Activated naive CD8-positive, alpha-beta T cell treated with anti-CD3 and anti-CD28 coated beads, Interleukin-2, amount 10 ng/mL, durations not matched to agents 7 days and 5 days (primary cell): Measurements from ENCODE around the gene TTC33. TPM values are rescaled to one million over a fixed set of nuclear protein-coding genes. Genes with fewer than 3 reads are reported as not detected.

ENCODE experiments used
- ATAC-seq: fragments of 150-1000 bp; cut with Tn5 transposase; one replicate; pipeline ENCODE4 v1.10.0; 2021; ENCODE audit warnings: low read depth, moderate library complexity
- POLR2A ChIA-PET: fragments of 350-600 bp; sonication (Branson Sonifier 250); formaldehyde crosslinking; loops from one replicate; lab custom pipeline; 2021; ENCODE audit warnings: antibody characterized with exemption; lab: Charles Lee
- DNase-seq: peaks from one replicate; pipeline ENCODE4 v3.0.0; 2021
- H3K27ac Mint-ChIP-seq: one replicate; pipeline ENCODE4 v1.8.0; 2022; ENCODE audit warnings: mild to moderate bottlenecking, mixed read lengths
- H3K27me3 Mint-ChIP-seq: one replicate; pipeline ENCODE4 v1.8.0; 2022; ENCODE audit warnings: mild to moderate bottlenecking, moderate library complexity, mixed read lengths
- H3K36me3 Mint-ChIP-seq: one replicate; pipeline ENCODE4 v1.8.0; 2021; ENCODE audit warnings: mild to moderate bottlenecking, mixed read lengths
- H3K4me1 Mint-ChIP-seq: one replicate; pipeline ENCODE4 v1.8.0; 2021; ENCODE audit warnings: mixed read lengths
- H3K4me3 Mint-ChIP-seq: one replicate; pipeline ENCODE4 v1.8.0; 2022; ENCODE audit warnings: mild to moderate bottlenecking, moderate library complexity, mixed read lengths
- H3K9me3 Mint-ChIP-seq: one replicate; pipeline ENCODE4 v1.8.0; 2021; ENCODE audit warnings: mixed read lengths
- total RNA-seq, 2 experiments: library from RNA; stranded (reverse); gene quantifications; one replicate each; pipeline ENCODE4 v1.2.3, GENCODE V29; 2021

Gene TTC33
- total RNA-seq, 2 experiments from 2014 or later: 12.2 to 14.8 TPM

- Mint-ChIP-seq H3K4me1 (peaks cover 9% of the 10 kb centered on the region), H3K9me3 (peaks cover 2% of the 10 kb centered on the region), H3K4me3 (no peak overlapping the region), H3K36me3 (peaks cover 11% of the 10 kb centered on the region), H3K27ac (no peak overlapping the region), H3K27me3 (no peaks in the 10 kb centered on the region)
- DNase-seq: no peak
- no peak for ATAC-seq
- POLR2A ChIA-PET: no interaction called here
These were observed 139.0 kb downstream of the TTC33 start for GRCh38 chr5:40616781-40617180.

- Mint-ChIP-seq H3K4me1 (peaks cover 9% of the 10 kb centered on the region), H3K4me3 (peak overlapping the region; percentile 63), H3K9me3 (peaks cover 4% of the 10 kb centered on the region), H3K27me3 (no peaks in the 10 kb centered on the region), H3K36me3 (peaks cover 13% of the 10 kb centered on the region), H3K27ac (peak overlapping the region; percentile 59)
- no peak for DNase-seq
- POLR2A ChIA-PET: interaction anchor here (1.6 kb wide), 1 partner anchor 9 kb away, joined by 4 read pairs; no protein-coding TSS in a partner anchor
- ATAC-seq: peak; percentile 18
These were observed 140.1 kb downstream of the TTC33 start for GRCh38 chr5:40615586-40616170.

GRCh38 chr5:40614923-40615585 lies 140.7 kb downstream of the TTC33 start:
- Mint-ChIP-seq H3K4me3 (peak overlapping the region; percentile 63), H3K36me3 (peaks cover 9% of the 10 kb centered on the region), H3K27ac (no peak overlapping the region), H3K27me3 (no peaks in the 10 kb centered on the region), H3K4me1 (peaks cover 9% of the 10 kb centered on the region), H3K9me3 (peaks cover 4% of the 10 kb centered on the region)
- POLR2A ChIA-PET: interaction anchor here (0.5 to 1.6 kb wide), 3 partner anchors 9 to 375 kb away, joined by 3 to 4 read pairs (median 4); no protein-coding TSS in a partner anchor
- ATAC-seq: no peak
- no peak for DNase-seq

GRCh38 chr5:40614466-40614865 lies 141.3 kb downstream of the TTC33 start:
- Mint-ChIP-seq H3K9me3 (peaks cover 4% of the 10 kb centered on the region), H3K27ac (no peak overlapping the region), H3K27me3 (no peaks in the 10 kb centered on the region), H3K4me3 (no peak overlapping the region), H3K36me3 (peaks cover 7% of the 10 kb centered on the region), H3K4me1 (peaks cover 9% of the 10 kb centered on the region)
- POLR2A ChIA-PET: interaction anchor here (0.5 to 0.8 kb wide), 2 partner anchors 59 to 374 kb away, joined by 3 to 4 read pairs; no protein-coding TSS in a partner anchor
- DNase-seq (no peak), ATAC-seq (no peak)

- ATAC-seq: no peak
- POLR2A ChIA-PET: no interaction called here
- Mint-ChIP-seq H3K27me3 (no peaks in the 10 kb centered on the region), H3K4me1 (peaks cover 13% of the 10 kb centered on the region), H3K36me3 (peaks cover 7% of the 10 kb centered on the region), H3K27ac (no peak overlapping the region), H3K9me3 (peaks cover 3% of the 10 kb centered on the region), H3K4me3 (no peak overlapping the region)
- no peak for DNase-seq
These were observed 148.6 kb downstream of the TTC33 start for GRCh38 chr5:40607202-40607601.

GRCh38 chr5:40606077-40606765 lies 149.5 kb downstream of the TTC33 start:
- Mint-ChIP-seq H3K36me3 (peaks cover 9% of the 10 kb centered on the region), H3K27me3 (no peaks in the 10 kb centered on the region), H3K4me1 (peaks cover 16% of the 10 kb centered on the region), H3K27ac (no peak overlapping the region), H3K9me3 (peaks cover 5% of the 10 kb centered on the region), H3K4me3 (peak overlapping the region; percentile 48)
- DNase-seq (no peak), ATAC-seq (no peak)
- POLR2A ChIA-PET: interaction anchor here (0.6 to 1.3 kb wide), 2 partner anchors 9 to 10 kb away, joined by 4 to 6 read pairs; no protein-coding TSS in a partner anchor

GRCh38 chr5:40605295-40605958 lies 150.3 kb downstream of the TTC33 start:
- H3K27me3 Mint-ChIP-seq: no peaks in the 10 kb centered on the region
- peaks cover 3% of the 10 kb centered on the region for H3K9me3 Mint-ChIP-seq
- peaks cover 7% of the 10 kb centered on the region for H3K36me3 Mint-ChIP-seq
- POLR2A ChIA-PET: interaction anchor here (0.6 to 1.3 kb wide), 2 partner anchors 10 kb away, joined by 4 to 6 read pairs; no protein-coding TSS in a partner anchor
- H3K27ac Mint-ChIP-seq: no peak overlapping the region
- peaks cover 19% of the 10 kb centered on the region for H3K4me1 Mint-ChIP-seq
- peak overlapping the region; percentile 40 for H3K4me3 Mint-ChIP-seq
- ATAC-seq (peak; percentile 74), DNase-seq (no peak)

- H3K27ac Mint-ChIP-seq: no peak overlapping the region
- POLR2A ChIA-PET: interaction anchor here (0.9 kb wide), 1 partner anchor 14 kb away, joined by 7 read pairs; no protein-coding TSS in a partner anchor
- no peak for DNase-seq
- H3K4me3 Mint-ChIP-seq: no peak overlapping the region
- peaks cover 3% of the 10 kb centered on the region for H3K9me3 Mint-ChIP-seq
- peaks cover 25% of the 10 kb centered on the region for H3K4me1 Mint-ChIP-seq
- no peaks in the 10 kb centered on the region for H3K27me3 Mint-ChIP-seq
- no peak for ATAC-seq
- H3K36me3 Mint-ChIP-seq: peaks cover 8% of the 10 kb centered on the region
These were observed 152.4 kb downstream of the TTC33 start for GRCh38 chr5:40603378-40603777.

- POLR2A ChIA-PET: no interaction called here
- ATAC-seq: no peak
- peaks cover 3% of the 10 kb centered on the region for H3K9me3 Mint-ChIP-seq
- no peak overlapping the region for H3K4me3 Mint-ChIP-seq
- H3K27me3 Mint-ChIP-seq: no peaks in the 10 kb centered on the region
- H3K27ac Mint-ChIP-seq: no peak overlapping the region
- peaks cover 26% of the 10 kb centered on the region for H3K4me1 Mint-ChIP-seq
- DNase-seq: no peak
- peaks cover 13% of the 10 kb centered on the region for H3K36me3 Mint-ChIP-seq
These were observed 154.4 kb downstream of the TTC33 start for GRCh38 chr5:40601198-40601868.

- ATAC-seq: no peak
These were observed 155.4 kb downstream of the TTC33 start for GRCh38 chr5:40600383-40600782.

GRCh38 chr5:40599676-40600075 lies 156.1 kb downstream of the TTC33 start:
- POLR2A ChIA-PET: no interaction called here
- DNase-seq (no peak), ATAC-seq (no peak)
- Mint-ChIP-seq H3K9me3 (peaks cover 3% of the 10 kb centered on the region), H3K36me3 (peaks cover 14% of the 10 kb centered on the region), H3K27ac (no peak overlapping the region), H3K4me1 (peaks cover 16% of the 10 kb centered on the region), H3K4me3 (no peak overlapping the region), H3K27me3 (no peaks in the 10 kb centered on the region)

More at GRCh38 chr5:40600383-40600782, 155.4 kb downstream of the TTC33 start:
- H3K27me3 Mint-ChIP-seq: no peaks in the 10 kb centered on the region
- peaks cover 20% of the 10 kb centered on the region for H3K4me1 Mint-ChIP-seq
- no peak overlapping the region for H3K27ac Mint-ChIP-seq
- H3K4me3 Mint-ChIP-seq: no peak overlapping the region
- H3K36me3 Mint-ChIP-seq: peaks cover 14% of the 10 kb centered on the region
- H3K9me3 Mint-ChIP-seq: peaks cover 3% of the 10 kb centered on the region
- DNase-seq: no peak
- POLR2A ChIA-PET: no interaction called here

- Mint-ChIP-seq H3K4me1 (peaks cover 11% of the 10 kb centered on the region), H3K9me3 (peaks cover 8% of the 10 kb centered on the region), H3K36me3 (peaks cover 8% of the 10 kb centered on the region), H3K27ac (no peak overlapping the region), H3K27me3 (no peaks in the 10 kb centered on the region), H3K4me3 (no peak overlapping the region)
- ATAC-seq: no peak
- POLR2A ChIA-PET: no interaction called here
- DNase-seq: no peak
These were observed 160.9 kb downstream of the TTC33 start for GRCh38 chr5:40594811-40595210.
